ENCODE measurements around the gene IL21. TPM values are rescaled to one million over a fixed set of nuclear protein-coding genes. Genes with fewer than 3 reads are reported as not detected.

The IL21 gene
- total RNA-seq, 1 experiment from 2014 or later = not detected

- H3K27me3 Mint-ChIP-seq (ENCODE audit: low read depth) = peaks cover 2% of the 10 kb centered on the region; the same call in 1 of the 2 replicates
These were observed 45.8 kb upstream of the IL21 start for GRCh38 chr4:122666527-122667245.

More at GRCh38 chr4:122666527-122667245, 45.8 kb upstream of the IL21 start:
- Histone ChIP-seq H3K79me1 (ENCODE audit: insufficient read depth, low read depth, low read length, poor library complexity, severe bottlenecking) (no peaks in the 10 kb centered on the region), H3K56ac (ENCODE audit: insufficient read length, low read depth, low read length) (no peak overlapping the region), H2BK5ac (ENCODE audit: insufficient read length, low read length) (no peak overlapping the region), H2BK12ac (ENCODE audit: insufficient read length, low read depth, low read length) (no peak overlapping the region), H3K79me2 (ENCODE audit: insufficient read depth, low read length) (no peaks in the 10 kb centered on the region), H3K23me2 (ENCODE audit: insufficient read length, low read depth, low read length, poor library complexity, severe bottlenecking) (no peaks in the 10 kb centered on the region), H3K9me3 (ENCODE audit: control insufficient read depth, low read depth, low read length) (no peaks in the 10 kb centered on the region), H3T11ph (ENCODE audit: low read length) (no peak overlapping the region), H2BK15ac (ENCODE audit: low read depth, low read length) (no peak overlapping the region), H3K27ac (ENCODE audit: insufficient read length, low read depth, low read length) (no peak overlapping the region), H2BK20ac (ENCODE audit: low read depth, low read length, poor library complexity, severe bottlenecking) (no peak overlapping the region), H3K18ac (ENCODE audit: insufficient read length, low read depth, low read length) (no peak overlapping the region), H3K4me1 (ENCODE audit: insufficient read depth, low read length) (no peaks in the 10 kb centered on the region), H3K9ac (ENCODE audit: extremely low read depth, insufficient read length, low read length) (no peak overlapping the region), H2AK5ac (ENCODE audit: insufficient read length, low read length) (no peak overlapping the region), H2BK120ac (ENCODE audit: low read depth, low read length, poor library complexity, severe bottlenecking) (no peak overlapping the region), H4K5ac (ENCODE audit: insufficient read length, low read depth, low read length) (no peak overlapping the region), H3K23ac (ENCODE audit: insufficient read length, low read depth, low read length) (no peak overlapping the region), H3K14ac (ENCODE audit: insufficient read depth, low read length) (no peak overlapping the region), H3K4ac (ENCODE audit: low read depth, low read length) (no peak overlapping the region), H3K27me3 (ENCODE audit: insufficient read depth, low read length) (no peaks in the 10 kb centered on the region), H2AFZ (ENCODE audit: low read length) (no peak overlapping the region), H4K91ac (ENCODE audit: insufficient read length, low read depth, low read length) (no peak overlapping the region), H4K8ac (replicated peaks; ENCODE audit: insufficient read length, low read depth, low read length) (no peak overlapping the region), H4K20me1 (ENCODE audit: control insufficient read depth, insufficient read depth, insufficient read length) (no peaks in the 10 kb centered on the region), H3K4me2 (ENCODE audit: insufficient read depth, insufficient read length, low read length) (no peak overlapping the region)
- peaks cover 0 to 3% of the 10 kb centered on the region in 2 experiments; a peak in 1 of 4 replicates for H3K4me1 Mint-ChIP-seq
- H3K27ac Mint-ChIP-seq = no peak overlapping the region
- peaks cover 0 to 4% of the 10 kb centered on the region in 2 experiments; a peak in 2 of 5 replicates for H3K9me3 Mint-ChIP-seq
- no CpG with 5 or more reads among the region's 2 CpGs for WGBS (ENCODE audit: extremely low coverage, insufficient read length, low lambda C conversion rate)
- no peak for DNase-seq
- no peak for TF ChIP-seq CTCF (conservative IDR thresholded peaks at IDR 0.05)
- H3K36me3 Mint-ChIP-seq (ENCODE audit: insufficient read depth in 1 of 3, low read depth in 3 of 3) = no peaks in the 10 kb centered on the region
- no peak overlapping the region for H3K4me3 Mint-ChIP-seq

Measured in H9 (cell line).